Stimulated activated naive CD8-positive, alpha-beta T cell treated with anti-CD3 and anti-CD28 coated beads, Interleukin-15, amount 100 ng/mL, for 72 hours (primary cell): ENCODE results near the gene SLC34A1.
"Not testable (repeated sequence)": the region's sequence is repeated elsewhere in the genome, so short reads cannot be mapped to it uniquely, and the experiment has no call there.

ENCODE experiments used
- ATAC-seq: fragments of 150-1000 bp; cut with Tn5 transposase; 2 replicates; pipeline ENCODE4 v1.10.0; 2021; ENCODE audit warnings: mild to moderate bottlenecking, moderate library complexity
- DNase-seq, 2 donors: peaks; one replicate each; pipeline ENCODE4 v3.0.0; 2021 to 2022
- H3K27ac Mint-ChIP-seq, 2 donors: one replicate each; pipeline ENCODE4 v1.8.0; 2022; ENCODE audit warnings: mild to moderate bottlenecking in 2 of 2, mixed read lengths in 2 of 2, moderate library complexity in 2 of 2
- H3K27me3 Mint-ChIP-seq: one replicate; pipeline ENCODE4 v1.8.0; 2022; ENCODE audit warnings: mixed read lengths
- H3K4me1 Mint-ChIP-seq: one replicate; pipeline ENCODE4 v1.8.0; 2022; ENCODE audit warnings: mild to moderate bottlenecking, mixed read lengths
- H3K4me3 Mint-ChIP-seq, 2 donors: one replicate each; pipeline ENCODE4 v1.8.0; 2022; ENCODE audit warnings: mild to moderate bottlenecking in 2 of 2, mixed read lengths in 2 of 2, moderate library complexity in 1 of 2
- H3K9me3 Mint-ChIP-seq, 2 donors: one replicate each; pipeline ENCODE4 v1.8.0; 2022; ENCODE audit warnings: mixed read lengths in 2 of 2

Gene SLC34A1

GRCh38 chr5:177403792-177404640 lies 19.8 kb downstream of the SLC34A1 start:
- peak overlapping the region; percentile 40 to 54 for H3K27ac Mint-ChIP-seq
- H3K27me3 Mint-ChIP-seq = peaks cover 28% of the 10 kb centered on the region

GRCh38 chr5:177404641-177405179 lies 20.5 kb downstream of the SLC34A1 start:
- Mint-ChIP-seq H3K4me3 (peak overlapping the region; percentile 89 to 93), H3K27me3 (peaks cover 28% of the 10 kb centered on the region), H3K9me3 (no peaks in the 10 kb centered on the region), H3K27ac (peak overlapping the region in 1 of 2 donors; percentile 65), H3K4me1 (peaks cover 43% of the 10 kb centered on the region)
- ATAC-seq (no peak), DNase-seq (no peak)

More at GRCh38 chr5:177403792-177404640, 19.8 kb downstream of the SLC34A1 start:
- DNase-seq = peak; percentile 90
- peak; percentile 93 for ATAC-seq
- peak overlapping the region; percentile 89 to 93 for H3K4me3 Mint-ChIP-seq
- H3K9me3 Mint-ChIP-seq = no peaks in the 10 kb centered on the region
- H3K4me1 Mint-ChIP-seq = peaks cover 43% of the 10 kb centered on the region

GRCh38 chr5:177405312-177405711 lies 21.1 kb downstream of the SLC34A1 start:
- Mint-ChIP-seq H3K27me3 (peaks cover 28% of the 10 kb centered on the region), H3K9me3 (no peaks in the 10 kb centered on the region), H3K4me1 (peaks cover 44% of the 10 kb centered on the region), H3K27ac (peak overlapping the region in 1 of 2 donors; percentile 12), H3K4me3 (peak overlapping the region; percentile 89 to 93)
- no peak for DNase-seq
- ATAC-seq = no peak

- H3K4me1 Mint-ChIP-seq = peaks cover 49% of the 10 kb centered on the region
- no peak for ATAC-seq
- H3K27me3 Mint-ChIP-seq = peaks cover 28% of the 10 kb centered on the region
- H3K4me3 Mint-ChIP-seq = no peak overlapping the region
- H3K27ac Mint-ChIP-seq = no peak overlapping the region
- H3K9me3 Mint-ChIP-seq = no peaks in the 10 kb centered on the region
- no peak for DNase-seq
Observed at GRCh38 chr5:177405805-177406204, 21.6 kb downstream of the SLC34A1 start.

GRCh38 chr5:177409043-177409801 lies 25.0 kb downstream of the SLC34A1 start, which contains the start of gene F12:
F12 (minus strand) TSS chr5:177409564; CDS start chr5:177409527, 37 bp downstream.
- no peak for DNase-seq
- Mint-ChIP-seq H3K9me3 (no peaks in the 10 kb centered on the region), H3K27me3 (no peaks in the 10 kb centered on the region), H3K4me3 (no peak within 1 kb of the TSS), H3K27ac (no peak within 1 kb of the TSS), H3K4me1 (peaks cover 61% of the 10 kb centered on the region)
- ATAC-seq = no peak

GRCh38 chr5:177410575-177410974 lies 26.3 kb downstream of the SLC34A1 start:
- Mint-ChIP-seq H3K27me3 (no peaks in the 10 kb centered on the region), H3K9me3 (no peaks in the 10 kb centered on the region), H3K27ac (peak overlapping the region in 1 of 2 donors; percentile 31), H3K4me1 (peaks cover 57% of the 10 kb centered on the region), H3K4me3 (no peak overlapping the region)
- ATAC-seq (no peak), DNase-seq (no peak)

GRCh38 chr5:177412603-177413233 lies 28.5 kb downstream of the SLC34A1 start:
- ATAC-seq (peak; percentile 87), DNase-seq (peak in 1 of 2 donors; percentile 37)
- Mint-ChIP-seq H3K4me3 (peak overlapping the region; percentile 54 to 68), H3K27me3 (no peaks in the 10 kb centered on the region), H3K9me3 (no peaks in the 10 kb centered on the region), H3K27ac (no peak overlapping the region), H3K4me1 (peaks cover 50% of the 10 kb centered on the region)

- Mint-ChIP-seq H3K4me3 (no peak overlapping the region), H3K27ac (no peak overlapping the region), H3K9me3 (no peaks in the 10 kb centered on the region), H3K4me1 (peaks cover 50% of the 10 kb centered on the region), H3K27me3 (no peaks in the 10 kb centered on the region)
- ATAC-seq (no peak), DNase-seq (no peak)
Observed at GRCh38 chr5:177414481-177414880, 30.2 kb downstream of the SLC34A1 start.

- not testable (repeated sequence) for H3K4me3 Mint-ChIP-seq, H3K27ac Mint-ChIP-seq, H3K27me3 Mint-ChIP-seq, H3K9me3 Mint-ChIP-seq, ATAC-seq, DNase-seq
- peaks cover 31% of the 10 kb centered on the region for H3K4me1 Mint-ChIP-seq
Observed at GRCh38 chr5:177417081-177417480, 32.8 kb downstream of the SLC34A1 start.

GRCh38 chr5:177419046-177419445 lies 34.8 kb downstream of the SLC34A1 start:
- Mint-ChIP-seq H3K9me3 (no peaks in the 10 kb centered on the region), H3K4me3 (no peak overlapping the region), H3K27ac (no peak overlapping the region), H3K27me3 (no peaks in the 10 kb centered on the region), H3K4me1 (peaks cover 12% of the 10 kb centered on the region)
- no peak for ATAC-seq
- DNase-seq = no peak

GRCh38 chr5:177420472-177420871 lies 36.2 kb downstream of the SLC34A1 start:
- H3K27me3 Mint-ChIP-seq, H3K9me3 Mint-ChIP-seq, ATAC-seq, DNase-seq, H3K4me3 Mint-ChIP-seq, H3K27ac Mint-ChIP-seq, H3K4me1 Mint-ChIP-seq: not testable (repeated sequence)

GRCh38 chr5:177421062-177421798 lies 37.0 kb downstream of the SLC34A1 start:
- H3K27me3 Mint-ChIP-seq = no peaks in the 10 kb centered on the region
- no peak for DNase-seq
- H3K9me3 Mint-ChIP-seq = no peaks in the 10 kb centered on the region
- H3K27ac Mint-ChIP-seq = no peak overlapping the region
- H3K4me3 Mint-ChIP-seq = no peak overlapping the region
- H3K4me1 Mint-ChIP-seq = peaks cover 10% of the 10 kb centered on the region
- ATAC-seq = no peak

GRCh38 chr5:177423671-177424070 lies 39.4 kb downstream of the SLC34A1 start:
- Mint-ChIP-seq H3K27ac (no peak overlapping the region), H3K9me3 (no peaks in the 10 kb centered on the region), H3K4me1 (peaks cover 24% of the 10 kb centered on the region), H3K4me3 (no peak overlapping the region), H3K27me3 (no peaks in the 10 kb centered on the region)
- no peak for DNase-seq
- no peak for ATAC-seq

GRCh38 chr5:177425196-177425800 lies 41.1 kb downstream of the SLC34A1 start:
- H3K27ac Mint-ChIP-seq = peak overlapping the region; percentile 28 to 73
- H3K9me3 Mint-ChIP-seq = no peaks in the 10 kb centered on the region
- ATAC-seq = no peak
- H3K27me3 Mint-ChIP-seq = no peaks in the 10 kb centered on the region
- H3K4me3 Mint-ChIP-seq = peak overlapping the region; percentile 81 to 93
- no peak for DNase-seq
- peaks cover 41% of the 10 kb centered on the region for H3K4me1 Mint-ChIP-seq
